Gastroesophageal sphincter (tissue), 4 donors: ENCODE measurements around the gene ZG16B. TPM values are rescaled to one million over a fixed set of nuclear protein-coding genes. Genes with fewer than 3 reads are reported as not detected.

Source experiments
- ATAC-seq: fragments of 150-250 bp; one replicate; pipeline ENCODE4 v1.9.1; 2016; ENCODE audit warnings: mild to moderate bottlenecking, moderate library complexity
- H3K27ac ChIP-seq, 4 donors: fragments of 200-600 bp; sonication (generic) in 3 of 4; 1 replicate in 3 of 4; 2 replicates in 1 of 4; pipeline ENCODE4 v1.5.1; 2016 to 2019
- H3K27me3 ChIP-seq: fragments of 200-600 bp; sonication (generic); one replicate; pipeline ENCODE4 v1.5.1; 2019
- H3K36me3 ChIP-seq, 2 donors: fragments of 200-600 bp; sonication (generic); one replicate each; pipeline ENCODE4 v1.5.1; 2019; ENCODE audit warnings: control low read depth in 1 of 2
- H3K4me1 ChIP-seq, 3 donors: fragments of 200-600 bp; sonication (generic); 1 replicate in 2 of 3; 2 replicates in 1 of 3; pipeline ENCODE4 v1.5.1; 2016 to 2019; ENCODE audit warnings: control low read depth in 2 of 3
- H3K4me3 ChIP-seq, 2 donors: fragments of 200-600 bp; sonication (generic); one replicate each; pipeline ENCODE4 v1.5.1; 2019; ENCODE audit warnings: mild to moderate bottlenecking in 1 of 2, moderate library complexity in 1 of 2
- H3K9me3 ChIP-seq, 3 donors: fragments of 200-600 bp; sonication (generic); one replicate each; pipeline ENCODE4 v1.5.1; 2017 to 2019; ENCODE audit warnings: control low read depth in 2 of 3
- EP300 ChIP-seq: sonication (generic); formaldehyde crosslinking; IDR thresholded peaks from one replicate; pipeline ENCODE4 v1.6.1; 2017; ENCODE audit warnings: antibody characterized with exemption, mild to moderate bottlenecking
- POLR2A ChIP-seq, 2 donors: fragments of 450-650 bp; IDR thresholded peaks; one replicate each; pipeline ENCODE4 v1.6.1; 2017; ENCODE audit warnings: antibody characterized with exemption in 2 of 2, mild to moderate bottlenecking in 2 of 2, moderate library complexity in 1 of 2
- POLR2AphosphoS5 ChIP-seq: sonication (generic); formaldehyde crosslinking; IDR thresholded peaks from one replicate; pipeline ENCODE4 v1.6.1; 2017; ENCODE audit warnings: antibody characterized with exemption
- WGBS, 2 donors: methylation state at CpG; one replicate each; pipeline ENCODE4 v1.1.5; 2018; ENCODE audit warnings: low coverage in 1 of 2; 5-methylcytosine and 5-hydroxymethylcytosine counted together
- total RNA-seq, 4 donors: library from RNA; depleted of rRNA; stranded (reverse); fragments of >200 nt; gene quantifications; one replicate each; pipeline ENCODE4 v1.1.0, GENCODE V29; 2016
- TF ChIP-seq, protein P1 (sequence below), 4 experiments: fragments of 200-600 bp in 2 of 4; fragments of 450-650 bp in 2 of 4; sonication (generic) in 1 of 4; IDR thresholded peaks; one replicate each; pipeline ENCODE4 v1.5.1; 2017 to 2019; ENCODE audit warnings: antibody characterized with exemption in 4 of 4, mild to moderate bottlenecking in 2 of 4, moderate library complexity in 2 of 4

ZG16B gene
- total RNA-seq, 4 donors from 2014 or later = 37.5 TPM; not detected in 3

GRCh38 chr16:2828876-2829430, 1.1 kb upstream of the ZG16B start:
- Histone ChIP-seq H3K9me3 (no peaks in the 10 kb centered on the region), H3K4me1 (no peaks in the 10 kb centered on the region), H3K4me3 (no peak overlapping the region), H3K36me3 (no peaks in the 10 kb centered on the region), H3K27ac (no peak overlapping the region), H3K27me3 (peaks cover 70% of the 10 kb centered on the region)
- WGBS, 2 donors = 90% methylated on average over 2 of the region's 17 CpGs; no CpG with 5 or more reads in 1 of the 2 donors
- no peak for ATAC-seq
- TF ChIP-seq, protein P1, sequence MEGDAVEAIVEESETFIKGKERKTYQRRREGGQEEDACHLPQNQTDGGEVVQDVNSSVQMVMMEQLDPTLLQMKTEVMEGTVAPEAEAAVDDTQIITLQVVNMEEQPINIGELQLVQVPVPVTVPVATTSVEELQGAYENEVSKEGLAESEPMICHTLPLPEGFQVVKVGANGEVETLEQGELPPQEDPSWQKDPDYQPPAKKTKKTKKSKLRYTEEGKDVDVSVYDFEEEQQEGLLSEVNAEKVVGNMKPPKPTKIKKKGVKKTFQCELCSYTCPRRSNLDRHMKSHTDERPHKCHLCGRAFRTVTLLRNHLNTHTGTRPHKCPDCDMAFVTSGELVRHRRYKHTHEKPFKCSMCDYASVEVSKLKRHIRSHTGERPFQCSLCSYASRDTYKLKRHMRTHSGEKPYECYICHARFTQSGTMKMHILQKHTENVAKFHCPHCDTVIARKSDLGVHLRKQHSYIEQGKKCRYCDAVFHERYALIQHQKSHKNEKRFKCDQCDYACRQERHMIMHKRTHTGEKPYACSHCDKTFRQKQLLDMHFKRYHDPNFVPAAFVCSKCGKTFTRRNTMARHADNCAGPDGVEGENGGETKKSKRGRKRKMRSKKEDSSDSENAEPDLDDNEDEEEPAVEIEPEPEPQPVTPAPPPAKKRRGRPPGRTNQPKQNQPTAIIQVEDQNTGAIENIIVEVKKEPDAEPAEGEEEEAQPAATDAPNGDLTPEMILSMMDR (IDR thresholded peaks at IDR 0.05) = no peak
- no peak for TF ChIP-seq POLR2AphosphoS5
- no peak for TF ChIP-seq POLR2A (IDR thresholded peaks at IDR 0.05)
- TF ChIP-seq EP300 = no peak

- H3K27me3 ChIP-seq = peaks cover 73% of the 10 kb centered on the region
- H3K27ac ChIP-seq = no peak overlapping the region
- WGBS, 2 donors = no CpG with 5 or more reads among the region's 5 CpGs
- ATAC-seq = no peak
- TF ChIP-seq, protein P1 (IDR thresholded peaks at IDR 0.05) = no peak
- TF ChIP-seq EP300 = no peak
- no peak for TF ChIP-seq POLR2A (IDR thresholded peaks at IDR 0.05)
- no peak for TF ChIP-seq POLR2AphosphoS5
- no peaks in the 10 kb centered on the region for H3K9me3 ChIP-seq
- H3K4me1 ChIP-seq = no peaks in the 10 kb centered on the region
- H3K36me3 ChIP-seq = no peaks in the 10 kb centered on the region
- no peak overlapping the region for H3K4me3 ChIP-seq
Measured at GRCh38 chr16:2830355-2830695, 222 bp downstream of the ZG16B start.

- Histone ChIP-seq H3K9me3 (no peaks in the 10 kb centered on the region), H3K27me3 (peaks cover 80% of the 10 kb centered on the region), H3K36me3 (no peaks in the 10 kb centered on the region), H3K4me1 (no peaks in the 10 kb centered on the region), H3K27ac (no peak overlapping the region), H3K4me3 (no peak overlapping the region)
- 42% methylated on average over 2 of the region's 15 CpGs; no CpG with 5 or more reads in 1 of the 2 donors for WGBS, 2 donors
- TF ChIP-seq EP300 = no peak
- no peak for TF ChIP-seq POLR2AphosphoS5
- TF ChIP-seq, protein P1 (IDR thresholded peaks at IDR 0.05) = no peak
- no peak for TF ChIP-seq POLR2A (IDR thresholded peaks at IDR 0.05)
- ATAC-seq = no peak
Measured at GRCh38 chr16:2831203-2831602, 1.1 kb downstream of the ZG16B start.

- no peak for ATAC-seq
- 57% methylated on average over 3 to 4 of the region's 7 CpGs for WGBS, 2 donors
- no peaks in the 10 kb centered on the region for H3K36me3 ChIP-seq
- peaks cover 80% of the 10 kb centered on the region for H3K27me3 ChIP-seq
- TF ChIP-seq EP300 (no peak), POLR2A (IDR thresholded peaks at IDR 0.05) (no peak), POLR2AphosphoS5 (no peak)
- TF ChIP-seq, protein P1 (IDR thresholded peaks at IDR 0.05) = no peak
- no peaks in the 10 kb centered on the region for H3K9me3 ChIP-seq
- no peak overlapping the region for H3K4me3 ChIP-seq
- no peaks in the 10 kb centered on the region for H3K4me1 ChIP-seq
- H3K27ac ChIP-seq = no peak overlapping the region
Measured at GRCh38 chr16:2833776-2834175, 3.7 kb downstream of the ZG16B start.

DNA sequence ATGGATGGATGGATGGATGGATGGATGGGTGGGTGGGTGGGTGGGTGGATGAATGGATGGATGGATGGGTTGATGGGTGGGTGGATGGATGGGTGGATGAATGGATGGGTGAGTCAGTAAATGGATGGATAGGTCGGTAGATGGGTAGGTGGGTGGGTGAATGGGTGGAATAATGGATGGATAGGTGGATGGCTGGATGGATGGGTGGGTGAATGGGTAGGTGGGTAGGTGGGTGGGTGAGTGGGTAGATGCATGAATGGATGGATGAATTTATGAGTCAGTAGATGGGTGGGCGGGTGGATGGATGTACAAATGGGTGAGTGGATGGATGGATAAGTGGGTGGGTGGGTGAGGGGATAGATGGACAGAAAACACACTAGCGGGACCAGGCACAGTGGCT, 4.9 kb downstream of the ZG16B start:
- no peak for ATAC-seq
- TF ChIP-seq POLR2AphosphoS5 (no peak), POLR2A (IDR thresholded peaks at IDR 0.05) (no peak), EP300 (no peak)
- TF ChIP-seq, protein P1 (IDR thresholded peaks at IDR 0.05) = no peak
- WGBS, 2 donors = 82 to 92% methylated on average over 2 to 3 of the region's 3 CpGs
- Histone ChIP-seq H3K27ac (no peak overlapping the region), H3K36me3 (no peaks in the 10 kb centered on the region), H3K27me3 (peaks cover 80% of the 10 kb centered on the region), H3K4me3 (no peak overlapping the region), H3K9me3 (no peaks in the 10 kb centered on the region), H3K4me1 (no peaks in the 10 kb centered on the region)
